WI38 (cell line): ENCODE data around the gene PCDHGA3.
"Not testable (repeated sequence)": the region's sequence is repeated elsewhere in the genome, so short reads cannot be mapped to it uniquely, and the experiment has no call there.

ENCODE experiments used
- H3K4me3 ChIP-seq: 2 replicates; pipeline ENCODE4 v1.5.1; 2011; ENCODE audit warnings: low read depth, mild to moderate bottlenecking, control low read depth, low read length
- TF ChIP-seq, protein P1 (sequence below): IDR thresholded peaks from 2 replicates; pipeline ENCODE4 v1.5.1; 2012; ENCODE audit warnings: low read depth, mild to moderate bottlenecking, control low read depth, low read length

PCDHGA3 gene

DNA sequence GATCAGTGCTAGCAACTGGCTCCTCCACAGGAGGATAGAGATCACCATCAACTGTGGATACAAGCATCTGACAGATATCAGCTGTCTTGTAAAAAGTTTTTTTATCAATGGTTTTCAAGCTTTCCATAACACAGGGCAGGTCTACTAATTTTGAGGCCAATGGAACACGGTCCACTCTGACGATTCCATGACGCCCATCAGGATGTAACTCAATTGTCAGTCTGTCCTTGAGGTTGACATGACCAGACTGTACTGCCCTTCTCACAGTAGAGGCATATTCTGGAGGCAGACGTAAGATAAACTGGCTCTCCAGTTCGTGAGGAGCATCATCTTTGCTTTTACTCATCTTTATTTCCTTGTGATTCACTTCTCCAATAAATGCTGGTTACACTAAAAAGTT is 23.9 kb upstream of the PCDHGA3 start:
- peak overlapping the region; percentile 90 for H3K4me3 ChIP-seq
- TF ChIP-seq, protein P1, sequence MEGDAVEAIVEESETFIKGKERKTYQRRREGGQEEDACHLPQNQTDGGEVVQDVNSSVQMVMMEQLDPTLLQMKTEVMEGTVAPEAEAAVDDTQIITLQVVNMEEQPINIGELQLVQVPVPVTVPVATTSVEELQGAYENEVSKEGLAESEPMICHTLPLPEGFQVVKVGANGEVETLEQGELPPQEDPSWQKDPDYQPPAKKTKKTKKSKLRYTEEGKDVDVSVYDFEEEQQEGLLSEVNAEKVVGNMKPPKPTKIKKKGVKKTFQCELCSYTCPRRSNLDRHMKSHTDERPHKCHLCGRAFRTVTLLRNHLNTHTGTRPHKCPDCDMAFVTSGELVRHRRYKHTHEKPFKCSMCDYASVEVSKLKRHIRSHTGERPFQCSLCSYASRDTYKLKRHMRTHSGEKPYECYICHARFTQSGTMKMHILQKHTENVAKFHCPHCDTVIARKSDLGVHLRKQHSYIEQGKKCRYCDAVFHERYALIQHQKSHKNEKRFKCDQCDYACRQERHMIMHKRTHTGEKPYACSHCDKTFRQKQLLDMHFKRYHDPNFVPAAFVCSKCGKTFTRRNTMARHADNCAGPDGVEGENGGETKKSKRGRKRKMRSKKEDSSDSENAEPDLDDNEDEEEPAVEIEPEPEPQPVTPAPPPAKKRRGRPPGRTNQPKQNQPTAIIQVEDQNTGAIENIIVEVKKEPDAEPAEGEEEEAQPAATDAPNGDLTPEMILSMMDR: no peak

DNA sequence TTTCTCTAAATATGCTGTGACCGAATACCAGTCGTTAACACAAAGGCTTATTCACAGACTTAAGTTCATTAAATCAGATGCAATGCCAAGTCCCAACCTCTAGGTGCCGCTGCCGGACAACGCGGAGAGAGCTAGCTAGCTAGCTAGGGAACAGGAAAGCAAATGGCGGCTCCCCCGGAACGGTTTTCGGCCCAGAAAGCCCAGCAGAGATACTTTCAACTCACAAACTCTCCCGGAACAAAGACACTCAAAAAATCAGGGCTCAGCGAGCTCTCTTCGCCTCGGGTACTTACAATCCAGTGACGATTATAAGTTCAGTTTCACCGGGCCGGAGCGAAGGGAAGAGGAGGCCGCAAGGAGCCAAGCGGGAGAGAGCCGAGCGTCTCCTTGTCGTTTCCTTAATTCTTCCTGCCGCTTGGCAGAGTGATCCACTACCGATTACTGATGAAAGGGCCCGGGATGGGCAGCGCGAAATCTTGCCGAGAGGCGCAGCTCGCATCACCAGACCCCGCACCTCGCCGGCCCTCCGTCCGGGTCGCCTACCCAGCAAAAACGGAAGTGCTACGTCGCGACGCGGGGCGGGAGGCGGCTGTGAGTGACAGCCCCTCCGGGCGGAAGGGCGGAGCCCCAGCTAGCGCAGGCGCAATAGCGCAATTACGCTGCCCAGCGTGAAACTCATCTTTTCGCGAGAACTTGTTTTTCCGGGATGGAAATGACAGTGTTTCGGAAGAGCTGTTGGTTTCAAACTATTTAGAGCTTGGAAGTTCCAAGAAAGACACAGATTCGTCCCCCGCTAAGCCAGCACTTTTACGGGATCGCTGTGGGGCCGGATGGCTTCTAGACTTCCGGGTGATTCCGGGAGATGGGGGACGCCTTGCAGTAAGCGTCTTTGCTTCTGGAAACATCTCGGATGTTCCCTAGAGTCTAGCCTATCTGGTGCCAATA is 23.1 kb upstream of the PCDHGA3 start, which contains the start of gene TAF7:
TAF7 (minus strand) TSS at position 560 of the 945 bp plus-strand sequence. CDS start 740 bp downstream, outside the sequence.
- TF ChIP-seq, protein P1: peak; percentile 81
- peak within 1 kb of the TSS; percentile 90 for H3K4me3 ChIP-seq

DNA sequence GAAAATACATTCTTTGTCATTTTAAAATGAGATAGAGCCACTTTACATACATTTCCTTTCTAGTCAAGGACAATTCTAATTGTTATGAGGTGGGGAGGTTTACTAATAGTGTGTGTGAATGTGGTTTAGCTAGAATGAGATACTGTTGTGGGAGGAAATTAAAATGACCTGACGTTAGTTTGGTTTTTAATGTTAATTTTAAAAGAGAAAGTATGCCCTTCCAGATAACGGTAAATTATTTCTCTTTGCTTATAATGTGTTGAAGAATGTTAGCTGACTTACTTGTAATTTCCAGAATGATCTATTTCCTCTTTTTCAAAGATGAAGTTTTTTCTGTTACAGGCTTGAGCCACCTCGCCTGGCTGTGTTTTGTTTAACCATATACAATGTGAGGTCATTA is 21.4 kb upstream of the PCDHGA3 start:
- no peak overlapping the region for H3K4me3 ChIP-seq
- TF ChIP-seq, protein P1: no peak

DNA sequence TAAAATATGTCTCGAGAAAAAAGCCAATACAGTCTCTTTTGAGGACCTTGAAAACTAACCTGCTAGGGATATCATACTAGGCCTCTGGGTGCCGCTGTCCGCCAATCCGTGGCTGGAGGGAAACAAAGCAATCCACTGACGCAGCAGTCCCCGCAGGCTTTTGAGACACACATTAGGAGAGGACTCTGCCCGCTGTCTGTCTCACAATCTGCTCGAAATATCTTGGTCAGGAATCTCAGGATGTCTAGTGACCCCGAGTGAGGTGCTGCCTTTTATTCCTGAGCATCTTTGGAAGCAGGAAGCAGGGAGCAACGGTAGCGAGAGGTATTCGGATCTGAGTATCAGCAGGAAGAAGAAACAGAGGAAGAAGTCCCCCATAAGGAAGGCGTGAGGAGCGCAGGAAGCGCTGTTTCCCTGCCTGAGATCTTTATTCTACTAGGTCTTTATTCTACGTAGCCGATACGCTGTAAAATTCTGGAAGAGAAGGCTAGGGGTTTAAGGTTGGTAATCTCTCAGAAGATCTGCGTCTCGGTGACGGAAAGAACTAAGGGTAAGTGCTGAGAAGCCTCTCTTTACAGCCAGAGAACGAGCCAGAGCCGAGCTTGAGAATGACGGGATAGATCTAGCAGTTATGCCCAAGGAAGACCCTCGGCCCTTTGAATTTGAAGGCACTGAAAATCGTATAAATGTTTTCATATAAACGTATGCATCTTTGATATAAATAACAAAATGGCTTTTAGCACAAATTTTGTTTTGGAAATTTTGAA is 17.4 kb upstream of the PCDHGA3 start:
- H3K4me3 ChIP-seq: peak overlapping the region; percentile 62
- TF ChIP-seq, protein P1: peak; percentile 92

DNA sequence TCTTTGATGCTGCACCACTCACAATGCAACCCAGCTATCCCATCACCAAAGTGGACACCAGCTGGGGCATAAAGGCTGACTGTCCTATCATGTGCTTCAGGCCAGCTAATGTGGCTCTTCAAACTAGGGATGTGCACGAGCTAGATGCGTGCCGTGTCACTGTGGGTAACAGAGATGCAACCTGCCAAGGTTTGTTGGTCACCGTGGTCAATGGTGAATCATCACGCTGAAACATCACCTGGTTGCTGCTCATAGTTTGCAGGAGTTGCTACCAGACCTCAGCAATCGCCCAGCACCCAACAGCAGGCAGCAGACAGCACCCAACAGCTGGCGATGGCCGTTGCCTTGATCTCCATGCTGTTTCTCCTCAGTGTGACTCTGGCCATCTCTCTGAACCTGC is 15.4 kb upstream of the PCDHGA3 start:
- TF ChIP-seq, protein P1: no peak
- no peak overlapping the region for H3K4me3 ChIP-seq

DNA sequence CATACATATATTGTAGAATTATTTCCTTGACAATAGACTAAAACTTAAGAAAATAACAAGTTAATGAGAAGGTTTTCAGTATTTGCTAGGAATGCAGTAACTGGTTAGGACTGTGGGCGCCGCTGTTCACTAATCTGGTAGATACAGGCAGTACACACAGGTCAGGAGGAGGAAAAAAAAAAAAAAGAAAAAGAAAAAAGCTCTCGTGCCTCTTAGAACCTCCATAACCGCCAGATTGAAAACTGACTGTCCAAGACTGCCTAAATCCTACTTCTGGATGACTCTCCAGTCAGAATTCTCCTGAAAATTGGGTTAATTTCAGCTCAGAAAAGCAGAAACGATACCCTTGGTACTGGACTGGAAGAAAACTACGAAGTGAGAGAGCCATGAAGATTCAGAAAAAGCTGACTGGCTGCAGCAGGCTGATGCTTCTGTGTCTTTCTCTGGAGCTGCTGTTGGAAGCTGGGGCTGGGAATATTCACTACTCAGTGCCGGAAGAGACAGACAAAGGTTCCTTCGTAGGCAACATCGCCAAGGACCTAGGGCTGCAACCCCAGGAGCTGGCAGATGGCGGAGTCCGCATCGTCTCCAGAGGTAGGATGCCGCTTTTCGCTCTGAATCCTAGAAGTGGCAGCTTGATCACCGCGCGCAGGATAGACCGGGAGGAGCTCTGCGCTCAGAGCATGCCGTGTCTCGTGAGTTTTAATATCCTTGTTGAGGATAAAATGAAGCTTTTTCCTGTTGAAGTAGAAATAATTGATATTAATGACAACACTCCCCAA is 13.1 kb upstream of the PCDHGA3 start, which contains the start of gene PCDHGA1:
PCDHGA1 (plus strand) TSS at position 216 of the 782 bp plus-strand sequence.
- peak within 1 kb of the TSS; percentile 63 for H3K4me3 ChIP-seq
- TF ChIP-seq, protein P1: peak; percentile 68

DNA sequence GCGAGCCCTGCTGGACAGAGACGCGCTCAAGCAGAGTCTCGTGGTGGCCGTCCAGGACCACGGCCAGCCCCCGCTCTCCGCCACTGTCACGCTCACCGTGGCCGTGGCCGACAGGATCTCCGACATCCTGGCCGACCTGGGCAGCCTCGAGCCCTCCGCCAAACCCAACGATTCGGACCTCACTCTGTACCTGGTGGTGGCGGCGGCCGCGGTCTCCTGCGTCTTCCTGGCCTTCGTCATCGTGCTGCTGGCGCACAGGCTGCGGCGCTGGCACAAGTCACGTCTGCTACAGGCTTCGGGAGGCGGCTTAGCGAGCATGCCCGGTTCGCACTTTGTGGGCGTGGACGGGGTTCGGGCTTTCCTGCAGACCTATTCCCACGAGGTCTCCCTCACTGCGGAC is 11.1 kb upstream of the PCDHGA3 start:
- not testable (repeated sequence) for H3K4me3 ChIP-seq
